GM21529 (cell line): ENCODE results near the gene SCAMP4.

Experiments
- ATAC-seq: cut with Tn5 transposase; IDR thresholded peaks from one replicate; pipeline ENCODE4 v1.9.1; 2021; ENCODE audit not compliant: unreplicated experiment

Gene SCAMP4

DNA sequence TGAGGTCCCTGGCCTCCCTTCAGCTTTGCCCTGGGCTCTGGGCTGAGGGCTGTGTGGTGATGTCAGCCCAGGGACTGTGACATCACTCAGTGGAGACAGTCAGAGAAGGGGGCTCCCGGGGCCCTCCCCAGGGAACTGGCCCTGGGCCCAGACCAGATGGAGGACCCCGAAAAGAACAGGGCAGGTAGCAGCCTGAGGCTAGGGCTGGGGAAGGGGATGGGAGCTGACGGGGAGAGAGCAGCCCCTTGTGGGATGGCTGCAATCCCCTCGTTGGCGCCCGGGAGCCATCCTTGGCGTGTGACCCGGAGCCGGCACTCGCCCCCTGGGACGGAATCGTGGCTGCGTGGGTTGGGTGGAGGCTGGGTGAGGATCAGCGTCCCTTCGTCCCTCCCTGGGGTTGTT is 49.3 kb downstream of the SCAMP4 start:
- no peak for ATAC-seq

DNA sequence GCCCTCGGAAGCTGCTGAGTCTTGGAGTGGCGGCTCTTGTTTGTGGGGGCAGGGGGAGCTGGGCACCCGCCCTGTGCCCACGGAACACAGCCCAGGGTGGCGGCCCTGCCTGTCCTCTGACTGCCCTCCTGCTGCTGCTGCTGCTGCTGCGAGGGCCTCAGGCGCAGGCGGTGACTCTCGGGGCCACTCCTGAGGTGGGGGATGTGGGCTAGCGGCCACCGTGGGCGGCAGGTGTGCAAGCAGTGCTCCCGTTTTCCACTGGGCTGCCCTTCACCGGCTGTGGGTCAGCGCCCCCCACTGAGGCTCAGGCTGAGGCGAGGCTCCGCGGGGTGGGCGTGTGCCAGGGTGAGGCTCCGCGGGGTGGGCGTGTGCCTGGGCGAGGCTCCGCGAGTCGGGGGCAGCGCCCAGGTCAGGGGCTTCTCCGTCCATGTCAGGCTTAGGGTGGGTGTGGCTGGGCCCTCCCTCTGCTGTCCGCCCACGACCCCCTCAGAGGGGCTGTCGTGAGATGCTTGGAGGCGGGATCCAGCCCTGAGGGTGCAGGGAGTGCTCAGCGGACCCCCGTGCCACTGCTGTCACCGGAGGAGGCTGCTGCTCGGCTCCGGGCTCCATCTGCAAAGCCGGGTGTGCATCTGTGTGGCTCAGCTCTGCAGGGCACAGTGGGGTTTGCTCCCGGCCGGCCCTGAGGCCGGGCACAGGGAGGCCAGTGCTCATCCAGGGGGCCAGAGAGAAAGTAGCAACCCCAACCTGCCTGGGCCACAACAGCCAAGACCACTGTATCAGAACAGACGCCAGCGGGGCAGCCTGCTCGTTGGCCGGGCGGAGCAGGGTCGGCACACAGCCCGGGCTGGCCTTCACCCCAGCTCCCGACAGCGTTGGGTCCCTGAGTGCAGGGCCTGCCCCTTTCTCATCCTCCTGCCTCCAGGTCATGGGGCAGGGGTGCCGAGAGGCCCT is 50.2 kb downstream of the SCAMP4 start:
- no peak for ATAC-seq

- no peak for ATAC-seq
Observed at GRCh38 chr19:1956122-1956494, 50.9 kb downstream of the SCAMP4 start.

GRCh38 chr19:1956868-1957492 is 51.8 kb downstream of the SCAMP4 start:
- no peak for ATAC-seq

DNA sequence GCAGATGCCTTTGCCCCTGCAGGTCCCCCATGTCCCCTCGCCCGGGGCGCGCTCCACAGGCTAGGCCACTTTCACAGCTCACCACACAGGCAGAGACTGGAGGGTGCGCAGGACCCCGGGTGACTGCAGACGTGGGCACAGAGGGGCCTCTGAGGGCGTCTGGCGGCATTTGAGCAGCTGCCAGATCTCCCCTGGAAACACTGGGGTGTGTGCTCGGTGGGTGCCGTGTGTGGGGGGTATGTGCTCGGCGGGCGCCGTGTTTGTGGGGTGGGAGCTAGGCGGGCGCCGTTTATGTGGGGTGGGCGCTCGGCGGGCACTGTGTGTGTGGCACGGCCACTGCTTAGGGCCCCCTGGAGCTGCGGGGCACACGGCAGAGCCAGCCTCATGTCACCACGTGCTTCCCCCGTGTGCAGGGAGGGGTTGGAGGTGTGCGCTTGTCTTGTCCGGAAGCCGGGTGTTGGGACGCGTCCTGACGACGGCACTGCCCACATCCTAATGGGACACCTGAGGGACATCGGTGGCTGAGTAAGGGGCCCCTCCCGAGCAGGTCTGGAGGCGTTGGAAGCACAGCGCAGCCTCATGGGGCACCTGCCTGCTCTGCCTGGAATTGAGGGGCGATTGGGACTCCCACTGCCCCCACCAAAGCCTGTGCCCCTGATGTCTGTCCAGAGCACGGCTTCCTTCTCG is 52.5 kb downstream of the SCAMP4 start:
- no peak for ATAC-seq

GRCh38 chr19:1959928-1960589 is 54.9 kb downstream of the SCAMP4 start:
- ATAC-seq: no peak

GRCh38 chr19:1961000-1961883 is 56.0 kb downstream of the SCAMP4 start:
- no peak for ATAC-seq

GRCh38 chr19:1962674-1963073 is 57.5 kb downstream of the SCAMP4 start:
- no peak for ATAC-seq

- ATAC-seq: no peak
Observed at GRCh38 chr19:1967087-1967608, 61.9 kb downstream of the SCAMP4 start.

DNA sequence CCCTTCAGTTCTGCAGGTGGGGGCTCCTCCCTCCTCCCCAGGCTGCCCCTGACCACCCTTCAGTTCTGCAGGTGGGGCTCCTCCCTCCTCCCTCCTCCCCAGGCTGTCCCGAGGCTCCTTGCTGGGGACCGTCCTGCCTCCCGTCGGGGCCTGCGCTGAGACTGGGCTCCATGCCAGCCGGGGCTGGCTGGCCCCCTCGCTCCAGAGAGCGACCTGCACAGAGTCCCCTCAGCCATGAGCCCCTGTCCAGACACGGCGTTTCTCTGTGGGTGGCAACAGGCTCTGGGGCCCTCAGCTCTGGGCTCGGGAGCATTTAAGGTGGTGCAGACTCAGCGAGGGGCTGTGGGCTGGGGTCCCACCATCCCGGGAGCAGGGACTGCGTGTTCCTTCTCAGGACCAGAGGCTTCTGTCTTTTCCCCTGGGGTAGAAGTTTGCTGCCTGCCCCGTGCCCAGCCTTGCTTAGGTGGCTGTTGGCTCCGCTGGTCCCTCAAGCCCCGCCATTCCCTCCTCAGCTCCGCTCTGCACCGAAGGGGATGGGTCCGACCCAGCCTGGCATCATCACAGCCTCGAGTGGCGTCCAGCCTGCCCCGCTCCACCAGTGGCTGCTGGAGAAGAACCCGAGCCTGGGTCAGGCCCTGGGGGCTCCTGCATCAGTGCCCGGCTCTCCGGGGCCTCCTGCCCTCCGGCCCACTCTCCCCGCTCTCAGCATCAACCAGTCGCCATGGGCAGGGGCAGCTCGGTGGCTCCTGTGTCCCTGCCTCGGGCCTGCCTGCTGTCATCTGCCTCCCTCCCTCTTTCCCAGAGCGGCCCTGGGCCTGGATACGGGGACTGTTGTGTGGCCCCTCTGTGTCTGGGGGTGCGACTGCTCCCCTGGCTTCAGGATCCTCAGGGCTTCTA is 63.3 kb downstream of the SCAMP4 start:
- ATAC-seq: no peak

DNA sequence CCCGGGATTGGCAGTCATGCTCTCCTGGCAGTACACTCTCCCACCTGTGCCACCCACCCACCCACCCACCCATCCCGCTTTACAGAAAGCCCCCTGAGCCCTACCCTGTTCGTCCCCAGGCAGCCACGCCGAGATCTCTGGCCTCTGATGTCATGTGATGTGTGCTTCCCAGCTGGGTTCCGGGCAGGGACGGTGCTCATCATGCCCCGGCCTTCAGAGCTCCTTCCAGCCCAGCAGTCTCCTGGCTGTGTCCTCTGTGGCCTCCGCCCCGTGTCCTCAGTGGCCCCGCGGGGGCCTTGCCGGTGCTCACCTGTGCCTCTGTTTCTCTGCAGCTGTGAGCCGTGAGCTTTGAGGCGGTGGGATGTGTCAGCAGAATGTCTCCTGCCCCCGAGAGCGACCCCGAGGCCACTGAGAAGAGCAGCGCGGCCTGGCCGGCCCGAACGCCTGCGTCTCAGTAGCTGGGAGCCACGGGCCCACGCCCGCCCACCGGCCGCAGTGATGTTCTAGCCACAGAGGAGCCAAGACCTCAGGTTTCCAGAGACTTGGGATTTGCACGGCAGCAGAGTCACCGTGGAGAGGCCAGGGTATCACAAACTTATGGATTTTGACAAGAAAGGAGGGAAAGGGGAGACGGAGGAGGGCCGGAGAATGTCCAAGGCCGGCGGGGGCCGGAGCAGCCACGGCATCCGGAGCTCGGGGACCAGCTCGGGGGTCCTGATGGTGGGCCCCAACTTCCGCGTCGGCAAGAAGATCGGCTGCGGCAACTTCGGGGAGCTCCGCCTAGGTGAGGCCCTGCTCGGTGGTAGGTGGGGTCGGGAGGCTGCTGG is 64.2 kb downstream of the SCAMP4 start:
- no peak for ATAC-seq

DNA sequence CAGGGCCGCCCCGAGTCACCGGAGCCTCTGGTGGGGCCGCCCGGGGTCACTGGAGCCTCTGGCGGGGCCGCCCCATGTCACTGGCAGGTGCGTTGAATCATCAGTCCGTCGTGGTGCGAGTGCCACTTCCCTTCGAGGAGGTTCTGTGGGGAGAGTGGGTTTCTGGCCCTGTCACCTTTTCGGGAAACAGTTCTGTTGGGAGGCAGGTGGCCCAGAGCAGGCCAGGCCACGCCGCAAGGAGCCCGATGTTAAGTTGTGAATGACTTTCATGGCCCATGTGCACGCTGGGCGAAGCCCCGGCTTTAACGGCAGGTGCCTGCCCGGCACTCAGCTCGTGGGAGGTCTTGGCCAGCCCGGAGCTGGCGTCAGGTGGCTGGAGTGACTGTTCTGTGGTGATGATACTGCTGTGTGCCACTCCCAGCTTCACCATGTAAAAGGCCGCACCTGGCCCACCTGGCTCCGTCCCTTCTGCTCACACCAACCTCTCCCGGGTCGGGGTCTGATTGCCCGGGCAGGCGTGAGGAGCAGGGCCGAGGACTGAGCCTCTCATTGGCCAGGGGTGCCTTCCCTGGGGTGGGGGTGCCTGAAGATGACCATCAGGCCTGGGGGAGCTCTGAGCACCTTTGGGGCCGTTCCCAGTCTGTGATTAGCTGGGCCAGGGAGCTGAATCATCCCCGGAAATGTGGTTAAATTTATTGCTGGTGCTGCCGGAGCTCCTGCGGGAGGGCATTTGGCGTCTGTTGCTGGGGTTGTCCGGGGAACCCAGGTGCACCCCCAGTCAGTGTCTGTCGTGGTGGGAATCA is 65.0 kb downstream of the SCAMP4 start:
- ATAC-seq: no peak

DNA sequence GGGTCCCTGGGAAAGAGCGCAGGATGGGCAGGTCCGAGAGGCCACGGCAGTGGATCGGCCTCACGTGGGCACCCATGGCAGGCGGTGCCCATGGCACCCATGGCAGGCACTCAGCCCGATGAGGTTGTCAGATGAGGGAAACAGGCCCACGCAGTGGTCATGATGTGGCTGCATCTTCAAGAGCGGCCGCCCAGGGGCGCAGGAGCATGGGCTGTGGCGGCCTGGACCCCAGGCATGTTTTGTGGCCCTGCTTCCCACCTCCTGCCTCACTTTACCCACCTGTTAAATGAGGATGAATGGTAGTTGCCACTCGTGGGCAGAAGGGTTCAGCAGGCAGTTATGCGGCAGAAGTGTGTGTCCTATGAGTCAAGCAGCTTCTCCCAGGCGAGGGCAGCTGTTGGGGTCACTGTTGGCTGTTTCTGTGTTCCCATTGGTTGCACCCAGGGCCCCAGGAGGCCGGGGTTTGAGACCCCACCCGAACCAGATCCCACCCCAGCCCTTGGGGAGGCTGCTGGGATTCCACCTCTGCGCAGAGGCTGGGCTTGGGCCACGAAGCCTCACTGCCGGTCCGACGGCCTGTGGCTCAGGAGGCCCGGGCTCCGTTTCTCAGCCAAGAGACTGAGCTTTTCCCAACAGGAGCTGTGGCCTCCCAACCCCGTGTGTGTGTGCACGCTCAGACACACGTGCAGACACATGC is 65.8 kb downstream of the SCAMP4 start:
- ATAC-seq: no peak

DNA sequence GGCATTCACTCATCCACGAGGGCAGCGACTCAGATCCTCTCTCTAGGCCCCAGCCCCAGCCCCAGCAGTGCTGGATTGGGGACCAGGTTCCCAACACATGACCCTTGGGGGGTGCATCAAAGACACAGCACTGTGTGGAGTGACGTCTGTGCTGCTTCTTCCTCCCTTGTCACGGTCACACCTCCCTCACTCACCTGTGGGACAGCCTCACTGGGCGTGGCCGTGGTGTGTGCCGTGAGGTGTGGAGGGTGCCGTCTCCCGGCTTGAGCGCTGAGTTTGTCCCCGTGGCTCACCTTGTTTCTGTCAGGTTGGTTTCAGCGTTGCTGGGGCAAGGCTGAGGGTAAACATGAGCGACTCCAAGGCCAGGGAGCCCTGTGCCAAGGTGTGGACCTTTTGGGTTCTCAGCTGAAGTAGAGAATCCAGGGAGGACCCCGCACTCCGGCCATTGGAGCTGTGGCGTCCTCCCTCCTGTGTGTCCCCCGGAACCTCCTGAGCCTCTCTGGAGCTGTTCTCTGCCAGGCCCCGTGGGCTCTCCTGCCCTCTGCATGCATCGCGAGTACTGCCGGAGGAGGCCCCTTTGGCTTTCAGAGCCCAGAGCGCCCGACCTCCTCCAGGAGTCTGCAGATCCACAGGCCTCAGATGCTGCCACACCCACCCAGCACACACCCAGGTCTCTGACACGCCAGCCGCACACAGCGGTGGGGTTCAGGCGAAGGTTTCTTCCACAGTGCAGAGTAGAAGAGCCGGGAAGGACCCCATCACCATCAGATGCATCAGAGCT is 69.4 kb downstream of the SCAMP4 start:
- ATAC-seq: no peak

GRCh38 chr19:1975162-1975480 is 69.9 kb downstream of the SCAMP4 start:
- ATAC-seq: no peak
